ENCODE measurements around the gene GJC1.

Gene GJC1

DNA sequence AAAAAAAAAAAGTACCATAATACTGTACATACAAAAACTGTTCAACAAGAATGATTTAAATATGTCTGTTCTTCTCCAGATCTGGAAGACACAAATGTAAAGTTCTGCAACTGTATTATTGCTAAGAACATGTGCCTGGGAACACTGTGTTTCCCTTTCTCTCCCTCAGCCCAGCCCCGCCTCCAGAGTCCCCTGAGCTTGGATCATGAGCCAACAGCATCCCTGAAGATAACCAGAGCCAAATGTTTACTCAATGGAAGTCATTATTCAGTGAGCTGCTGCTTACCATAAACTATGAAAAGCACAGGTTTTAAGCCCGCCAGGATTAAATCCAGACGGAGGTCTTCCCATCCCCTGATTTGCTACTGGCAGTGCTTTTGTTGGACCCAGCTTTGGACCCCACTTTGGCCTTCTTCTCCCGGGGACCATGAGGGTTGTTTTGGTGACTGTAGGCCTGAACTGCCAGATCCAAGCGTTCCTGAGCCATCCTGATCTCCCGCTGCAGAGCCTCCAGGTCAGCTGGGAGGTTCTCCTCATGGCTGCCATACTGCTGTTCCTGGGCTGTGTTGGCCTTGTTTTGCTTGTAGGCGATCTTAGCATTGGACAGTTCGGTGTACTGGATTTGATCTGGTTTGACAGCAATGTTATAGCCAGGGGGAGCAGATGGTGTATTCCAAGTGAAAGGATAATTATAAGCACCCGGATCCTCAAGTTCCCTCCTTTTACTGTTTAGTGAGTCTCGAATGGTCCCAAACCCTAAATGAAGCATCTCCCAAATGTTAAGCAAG is 25.6 kb downstream of the GJC1 start:
- no peak overlapping the region for H3K4me3 ChIP-seq (ENCODE audit: low read depth, low read length)
- DNase-seq (ENCODE audit: low read depth), result peak; percentile 37
- no peak for TF ChIP-seq CTCF (conservative IDR thresholded peaks at IDR 0.05; ENCODE audit: low read depth, low read length)

- no peak overlapping the region for H3K4me3 ChIP-seq (ENCODE audit: low read depth, low read length)
- DNase-seq (ENCODE audit: low read depth), result no peak
- TF ChIP-seq CTCF (conservative IDR thresholded peaks at IDR 0.05; ENCODE audit: low read depth, low read length), result no peak
Observed at GRCh38 chr17:44801880-44802279, 28.2 kb downstream of the GJC1 start.

GRCh38 chr17:44798356-44798755 is 31.7 kb downstream of the GJC1 start:
- DNase-seq (ENCODE audit: low read depth), result no peak
- no peak for TF ChIP-seq CTCF (conservative IDR thresholded peaks at IDR 0.05; ENCODE audit: low read depth, low read length)
- H3K4me3 ChIP-seq (ENCODE audit: low read depth, low read length), result no peak overlapping the region

GRCh38 chr17:44797802-44798201 is 32.3 kb downstream of the GJC1 start:
- no peak overlapping the region for H3K4me3 ChIP-seq (ENCODE audit: low read depth, low read length)
- DNase-seq (ENCODE audit: low read depth), result peak; percentile 26
- no peak for TF ChIP-seq CTCF (conservative IDR thresholded peaks at IDR 0.05; ENCODE audit: low read depth, low read length)

DNA sequence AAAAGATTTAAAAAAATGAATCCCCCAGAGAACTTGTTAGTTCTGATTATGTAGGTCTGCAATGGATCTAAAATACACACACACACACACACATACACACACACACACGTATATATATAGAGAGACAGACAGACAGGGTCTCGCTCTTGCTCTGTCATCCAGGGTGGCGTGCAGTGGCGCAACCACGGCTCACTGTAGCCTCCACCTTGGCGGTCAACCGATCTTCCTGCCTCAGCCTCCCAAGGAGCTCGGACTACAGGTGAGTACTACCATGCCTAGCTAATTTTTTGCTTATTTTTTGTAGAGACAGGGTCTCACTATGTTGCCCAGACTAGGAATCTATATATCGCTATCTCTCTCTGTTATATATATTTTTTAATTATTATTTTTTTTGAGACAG is 33.4 kb downstream of the GJC1 start:
- no peak for TF ChIP-seq CTCF (conservative IDR thresholded peaks at IDR 0.05; ENCODE audit: low read depth, low read length)
- no peak overlapping the region for H3K4me3 ChIP-seq (ENCODE audit: low read depth, low read length)
- DNase-seq (ENCODE audit: low read depth), result no peak

- no peak overlapping the region for H3K4me3 ChIP-seq (ENCODE audit: low read depth, low read length)
- DNase-seq (ENCODE audit: low read depth), result no peak
- no peak for TF ChIP-seq CTCF (conservative IDR thresholded peaks at IDR 0.05; ENCODE audit: low read depth, low read length)
Observed at GRCh38 chr17:44795928-44796327, 34.2 kb downstream of the GJC1 start.

GRCh38 chr17:44795421-44795820 is 34.7 kb downstream of the GJC1 start:
- no peak overlapping the region for H3K4me3 ChIP-seq (ENCODE audit: low read depth, low read length)
- no peak for DNase-seq (ENCODE audit: low read depth)

More at GRCh38 chr17:44795421-44795820, 34.7 kb downstream of the GJC1 start:
- no peak for TF ChIP-seq CTCF (conservative IDR thresholded peaks at IDR 0.05; ENCODE audit: low read depth, low read length)
